ENCODE measurements around the gene PAX6.

Gene PAX6

DNA sequence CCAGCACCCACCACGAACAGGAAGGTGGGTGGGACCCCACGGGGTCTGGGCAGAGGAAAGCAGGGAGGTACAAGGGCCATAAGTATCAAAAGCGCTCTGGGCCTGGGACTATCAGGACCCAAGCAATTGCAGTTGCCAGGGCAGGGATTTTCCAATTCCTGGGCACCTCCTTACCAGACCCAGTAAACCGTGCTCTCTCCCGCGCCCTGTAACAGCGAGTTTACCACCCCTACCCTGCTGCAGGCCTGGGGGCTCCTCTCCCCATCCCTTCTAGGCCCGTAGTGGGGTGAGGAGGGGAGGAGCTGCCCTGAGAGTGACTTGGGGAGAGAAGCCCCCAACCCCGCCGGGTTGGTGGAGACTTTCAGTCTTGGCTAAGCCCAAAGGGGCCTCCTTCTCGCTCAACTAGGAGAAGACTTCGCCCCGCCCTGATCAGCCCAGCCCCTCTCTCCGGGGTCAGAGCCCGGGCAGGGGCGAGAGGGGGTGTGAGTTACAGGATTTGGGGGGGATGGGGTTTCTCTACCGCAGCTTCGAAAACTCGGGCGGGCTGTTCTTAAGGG lies 5.4 kb downstream of the PAX6 start:
- TF ChIP-seq, protein P1, sequence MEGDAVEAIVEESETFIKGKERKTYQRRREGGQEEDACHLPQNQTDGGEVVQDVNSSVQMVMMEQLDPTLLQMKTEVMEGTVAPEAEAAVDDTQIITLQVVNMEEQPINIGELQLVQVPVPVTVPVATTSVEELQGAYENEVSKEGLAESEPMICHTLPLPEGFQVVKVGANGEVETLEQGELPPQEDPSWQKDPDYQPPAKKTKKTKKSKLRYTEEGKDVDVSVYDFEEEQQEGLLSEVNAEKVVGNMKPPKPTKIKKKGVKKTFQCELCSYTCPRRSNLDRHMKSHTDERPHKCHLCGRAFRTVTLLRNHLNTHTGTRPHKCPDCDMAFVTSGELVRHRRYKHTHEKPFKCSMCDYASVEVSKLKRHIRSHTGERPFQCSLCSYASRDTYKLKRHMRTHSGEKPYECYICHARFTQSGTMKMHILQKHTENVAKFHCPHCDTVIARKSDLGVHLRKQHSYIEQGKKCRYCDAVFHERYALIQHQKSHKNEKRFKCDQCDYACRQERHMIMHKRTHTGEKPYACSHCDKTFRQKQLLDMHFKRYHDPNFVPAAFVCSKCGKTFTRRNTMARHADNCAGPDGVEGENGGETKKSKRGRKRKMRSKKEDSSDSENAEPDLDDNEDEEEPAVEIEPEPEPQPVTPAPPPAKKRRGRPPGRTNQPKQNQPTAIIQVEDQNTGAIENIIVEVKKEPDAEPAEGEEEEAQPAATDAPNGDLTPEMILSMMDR (IDR thresholded peaks at IDR 0.05; ENCODE audit: extremely low read depth, missing control alignments): no peak
- peak; percentile 40 for DNase-seq (ENCODE audit: low spot score)

DNA sequence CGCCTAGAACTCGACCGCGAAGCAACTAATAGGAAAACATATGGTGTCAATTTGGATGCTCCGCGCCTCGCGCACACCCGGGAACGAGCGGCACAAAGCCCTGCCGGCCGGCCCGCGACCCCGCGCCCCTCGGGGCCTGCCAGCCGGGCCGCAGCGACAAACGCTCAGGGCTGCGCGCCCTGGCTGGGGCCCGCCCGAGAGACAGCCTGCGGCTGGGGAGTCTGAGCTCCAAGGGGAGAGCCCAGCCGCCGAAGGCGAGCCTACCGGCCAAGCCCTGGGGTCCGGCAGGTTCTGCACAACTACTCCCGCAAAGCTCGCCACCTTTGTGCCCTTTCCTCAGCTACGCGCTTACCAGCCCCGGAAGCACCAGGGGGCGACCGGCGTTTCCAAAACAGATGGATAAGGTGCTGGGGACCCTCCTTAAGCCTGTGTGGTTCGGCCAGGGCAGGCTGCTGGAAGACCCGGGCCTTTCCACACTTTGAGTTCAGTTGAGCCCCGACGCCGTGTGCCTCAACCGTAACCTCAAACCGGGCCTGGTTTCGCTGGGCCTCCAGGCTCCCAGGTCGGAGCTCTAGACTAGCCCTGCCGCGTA lies 6.0 kb downstream of the PAX6 start:
- DNase-seq (ENCODE audit: low spot score): peak; percentile 31
- TF ChIP-seq, protein P1 (IDR thresholded peaks at IDR 0.05; ENCODE audit: extremely low read depth, missing control alignments): no peak

DNA sequence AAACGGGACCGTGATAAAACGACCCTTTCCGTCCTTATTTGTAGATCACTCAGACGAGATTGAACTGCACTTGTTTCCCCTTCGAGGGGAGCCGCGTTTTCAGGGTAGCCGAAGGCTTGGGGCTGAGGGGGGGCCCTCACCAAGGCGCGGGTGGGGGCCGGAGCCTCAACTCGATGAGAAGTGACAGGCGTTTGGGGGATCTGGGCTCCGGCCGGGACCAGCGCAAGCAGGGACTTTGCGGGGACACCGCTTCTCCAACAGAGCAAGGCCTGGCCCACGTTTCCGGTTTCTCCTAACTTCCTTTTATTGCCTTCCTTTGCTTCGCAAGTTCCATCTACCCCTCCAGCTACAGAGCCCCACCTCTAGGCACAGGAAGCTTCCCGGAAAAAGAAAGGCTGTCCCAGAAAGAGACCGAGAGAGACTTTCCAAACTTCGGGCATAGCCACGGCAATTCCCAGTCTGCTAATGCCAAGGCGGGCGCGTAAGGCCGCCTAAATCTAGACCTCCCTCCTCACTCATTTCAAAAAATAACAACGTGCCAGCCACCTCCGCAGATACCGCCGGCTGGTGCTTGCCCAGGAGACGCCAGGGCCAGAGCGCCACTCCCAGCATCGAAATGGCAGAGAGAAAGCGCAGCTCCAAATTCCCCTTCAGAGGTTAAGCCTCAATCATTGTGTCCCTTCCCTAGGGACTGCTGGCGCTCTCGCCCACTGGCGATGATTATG lies 6.6 kb downstream of the PAX6 start:
- TF ChIP-seq, protein P1 (IDR thresholded peaks at IDR 0.05; ENCODE audit: extremely low read depth, missing control alignments): no peak
- DNase-seq (ENCODE audit: low spot score): peak; percentile 42

DNA sequence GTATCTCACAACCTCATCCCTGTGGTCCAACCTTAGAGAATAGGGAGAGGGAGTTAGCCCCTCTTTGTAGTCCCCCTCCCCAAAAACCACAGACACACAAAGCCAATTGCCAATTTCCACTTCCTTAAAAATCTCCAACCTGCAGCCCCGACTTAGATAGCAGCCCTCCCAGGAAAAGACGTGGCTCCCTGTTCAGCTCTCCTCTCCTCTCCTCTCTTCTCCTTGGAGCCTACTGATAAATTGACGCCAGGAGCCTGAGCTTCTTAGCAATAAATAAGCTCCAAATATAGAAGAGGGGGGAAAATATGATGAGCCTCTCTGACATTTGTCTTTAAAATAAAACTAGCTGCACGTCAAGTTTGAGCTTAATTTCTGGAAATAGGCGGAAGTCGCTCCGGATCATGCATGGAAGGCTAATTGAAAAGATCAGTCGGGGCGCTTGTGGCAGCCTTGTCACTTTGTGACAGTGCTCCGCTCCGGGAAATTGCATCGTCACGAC lies 7.3 kb downstream of the PAX6 start:
- peak; percentile 45 for DNase-seq (ENCODE audit: low spot score)

DNA sequence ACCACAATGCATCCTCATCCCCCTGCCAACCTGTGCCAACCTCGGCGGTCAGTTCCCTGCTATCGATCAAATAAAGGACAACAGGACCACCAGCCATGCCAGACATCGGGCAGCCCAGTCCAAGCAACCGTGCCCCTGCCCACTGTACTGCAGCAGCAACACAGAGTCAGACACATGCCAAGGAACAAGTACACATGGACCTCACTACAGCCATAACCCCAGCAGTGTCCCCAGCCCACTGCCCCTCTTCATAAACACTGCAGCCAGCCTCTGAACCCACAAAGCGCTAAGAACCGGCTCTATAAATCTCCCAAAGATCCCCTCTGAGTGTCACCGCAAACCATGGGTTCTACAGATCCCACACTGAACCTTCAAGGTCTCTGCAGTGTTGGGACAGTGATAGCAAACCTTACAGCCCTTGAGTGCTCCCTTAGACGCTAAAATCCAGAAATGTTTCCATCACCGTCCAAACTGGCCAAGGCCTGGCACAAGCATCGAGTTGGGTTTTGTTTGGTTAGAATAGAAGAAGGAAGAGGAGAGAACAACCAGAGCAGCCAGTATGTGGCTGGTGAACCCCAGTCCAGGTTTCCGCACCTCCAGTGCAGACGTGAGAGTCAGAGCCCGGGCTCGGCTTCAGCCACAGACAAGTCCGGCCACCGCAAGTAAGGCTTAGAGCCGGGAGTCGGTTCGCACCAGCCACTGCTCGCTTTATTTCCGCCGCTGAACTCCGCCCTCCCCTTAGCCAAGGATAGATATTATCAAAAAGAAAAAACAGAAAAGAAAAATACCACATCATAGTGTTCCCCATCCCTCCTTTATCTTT lies 7.9 kb downstream of the PAX6 start:
- TF ChIP-seq, protein P1 (IDR thresholded peaks at IDR 0.05; ENCODE audit: extremely low read depth, missing control alignments): no peak
- peak; percentile 56 for DNase-seq (ENCODE audit: low spot score)

More for the DNA sequence above, 7.3 kb downstream of the PAX6 start:
- TF ChIP-seq, protein P1 (IDR thresholded peaks at IDR 0.05; ENCODE audit: extremely low read depth, missing control alignments): no peak

DNA sequence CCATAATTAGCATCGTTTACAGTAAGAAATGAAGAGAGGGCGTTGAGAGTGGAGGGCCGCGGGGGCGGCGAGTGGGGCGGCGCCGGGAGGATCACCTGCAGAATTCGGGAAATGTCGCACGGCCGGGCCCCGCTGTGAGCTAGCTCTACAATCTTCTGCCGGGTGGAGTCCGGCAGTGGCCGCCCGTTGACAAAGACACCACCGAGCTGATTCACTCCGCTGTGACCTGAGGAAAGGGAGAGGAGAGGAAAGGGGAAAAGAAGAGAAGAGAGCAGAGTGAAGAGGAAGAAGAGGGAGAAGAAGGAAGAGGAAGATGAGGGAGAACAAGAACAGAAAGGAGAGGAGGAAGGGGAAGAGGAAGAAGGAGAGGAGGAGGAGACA lies 8.5 kb downstream of the PAX6 start:
- DNase-seq (ENCODE audit: low spot score): peak; percentile 42
- TF ChIP-seq, protein P1 (IDR thresholded peaks at IDR 0.05; ENCODE audit: extremely low read depth, missing control alignments): no peak

All from GM20000 (cell line).